ENCODE data around the gene KNCN.

GRCh38 chr1:46495778-46496177 is 55.7 kb downstream of the KNCN start:
- TF ChIP-seq, protein P1, sequence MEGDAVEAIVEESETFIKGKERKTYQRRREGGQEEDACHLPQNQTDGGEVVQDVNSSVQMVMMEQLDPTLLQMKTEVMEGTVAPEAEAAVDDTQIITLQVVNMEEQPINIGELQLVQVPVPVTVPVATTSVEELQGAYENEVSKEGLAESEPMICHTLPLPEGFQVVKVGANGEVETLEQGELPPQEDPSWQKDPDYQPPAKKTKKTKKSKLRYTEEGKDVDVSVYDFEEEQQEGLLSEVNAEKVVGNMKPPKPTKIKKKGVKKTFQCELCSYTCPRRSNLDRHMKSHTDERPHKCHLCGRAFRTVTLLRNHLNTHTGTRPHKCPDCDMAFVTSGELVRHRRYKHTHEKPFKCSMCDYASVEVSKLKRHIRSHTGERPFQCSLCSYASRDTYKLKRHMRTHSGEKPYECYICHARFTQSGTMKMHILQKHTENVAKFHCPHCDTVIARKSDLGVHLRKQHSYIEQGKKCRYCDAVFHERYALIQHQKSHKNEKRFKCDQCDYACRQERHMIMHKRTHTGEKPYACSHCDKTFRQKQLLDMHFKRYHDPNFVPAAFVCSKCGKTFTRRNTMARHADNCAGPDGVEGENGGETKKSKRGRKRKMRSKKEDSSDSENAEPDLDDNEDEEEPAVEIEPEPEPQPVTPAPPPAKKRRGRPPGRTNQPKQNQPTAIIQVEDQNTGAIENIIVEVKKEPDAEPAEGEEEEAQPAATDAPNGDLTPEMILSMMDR (conservative IDR thresholded peaks at IDR 0.05; ENCODE audit: low read depth in 2 of 2): no peak
- TF ChIP-seq POLR2AphosphoS5 (IDR thresholded peaks at IDR 0.05; ENCODE audit: low read depth) (no peak), EZH2phosphoT487 (IDR thresholded peaks at IDR 0.05; ENCODE audit: unreplicated experiment) (no peak), JUNB (IDR thresholded peaks at IDR 0.05; ENCODE audit: unreplicated experiment) (no peak), EZH2 (IDR thresholded peaks at IDR 0.05; ENCODE audit: low read depth, unreplicated experiment) (no peak)
